ENCODE results near the gene OR10H3. TPM values are rescaled to one million over a fixed set of nuclear protein-coding genes. Genes with fewer than 3 reads are reported as not detected.

The OR10H3 gene
- total and polyA plus RNA-seq, 2 of the 13 experiments (the other 11 are each of a cell fraction or from before 2014, with no cell fraction given): not detected

DNA sequence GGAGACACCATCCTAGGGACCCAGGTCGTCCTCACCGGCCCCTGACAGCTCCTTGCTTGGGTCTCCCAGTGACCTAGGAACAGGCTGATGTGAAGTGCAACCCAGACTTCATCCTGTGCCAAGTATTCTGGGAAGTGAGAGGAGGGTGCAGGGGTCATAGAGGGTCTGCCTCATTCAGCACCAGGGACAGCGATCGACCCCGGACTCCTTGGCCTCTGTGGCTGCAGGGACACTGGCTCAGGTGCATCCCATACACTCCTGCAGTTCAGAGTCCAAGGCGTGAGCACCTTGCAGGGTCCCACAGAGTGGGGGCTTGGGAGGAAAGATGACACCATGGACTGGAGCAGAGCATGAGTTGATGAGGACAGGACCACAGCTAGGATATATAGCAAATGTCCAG is 20.0 kb upstream of the OR10H3 start (continued):
- TF ChIP-seq TFDP1 (CRISPR knock-in tag; IDR thresholded peaks at IDR 0.05; ENCODE audit: borderline replicate concordance) (no peak), TFE3 (CRISPR knock-in tag; IDR thresholded peaks at IDR 0.05) (no peak), ZMAT3 (CRISPR knock-in tag; conservative IDR thresholded peaks at IDR 0.05) (no peak), SKI (IDR thresholded peaks at IDR 0.05; ENCODE audit: partially characterized antibody) (no peak), MIER2 (CRISPR knock-in tag; IDR thresholded peaks at IDR 0.05) (peak; percentile 93), ZMYM4 (CRISPR knock-in tag; IDR thresholded peaks at IDR 0.05) (no peak), NR2C2 (CRISPR knock-in tag; IDR thresholded peaks at IDR 0.05; ENCODE audit: borderline replicate concordance) (no peak), UBTF (CRISPR knock-in tag; IDR thresholded peaks at IDR 0.05) (no peak), ZNF879 (CRISPR knock-in tag; IDR thresholded peaks at IDR 0.05) (no peak), NR3C1 (CRISPR knock-in tag; IDR thresholded peaks at IDR 0.05) (no peak), ZNF562 (CRISPR knock-in tag; IDR thresholded peaks at IDR 0.05; ENCODE audit: borderline replicate concordance) (no peak), ZNF326 (CRISPR knock-in tag; IDR thresholded peaks at IDR 0.05; ENCODE audit: borderline replicate concordance) (no peak)
- TF ChIP-seq, protein P1, sequence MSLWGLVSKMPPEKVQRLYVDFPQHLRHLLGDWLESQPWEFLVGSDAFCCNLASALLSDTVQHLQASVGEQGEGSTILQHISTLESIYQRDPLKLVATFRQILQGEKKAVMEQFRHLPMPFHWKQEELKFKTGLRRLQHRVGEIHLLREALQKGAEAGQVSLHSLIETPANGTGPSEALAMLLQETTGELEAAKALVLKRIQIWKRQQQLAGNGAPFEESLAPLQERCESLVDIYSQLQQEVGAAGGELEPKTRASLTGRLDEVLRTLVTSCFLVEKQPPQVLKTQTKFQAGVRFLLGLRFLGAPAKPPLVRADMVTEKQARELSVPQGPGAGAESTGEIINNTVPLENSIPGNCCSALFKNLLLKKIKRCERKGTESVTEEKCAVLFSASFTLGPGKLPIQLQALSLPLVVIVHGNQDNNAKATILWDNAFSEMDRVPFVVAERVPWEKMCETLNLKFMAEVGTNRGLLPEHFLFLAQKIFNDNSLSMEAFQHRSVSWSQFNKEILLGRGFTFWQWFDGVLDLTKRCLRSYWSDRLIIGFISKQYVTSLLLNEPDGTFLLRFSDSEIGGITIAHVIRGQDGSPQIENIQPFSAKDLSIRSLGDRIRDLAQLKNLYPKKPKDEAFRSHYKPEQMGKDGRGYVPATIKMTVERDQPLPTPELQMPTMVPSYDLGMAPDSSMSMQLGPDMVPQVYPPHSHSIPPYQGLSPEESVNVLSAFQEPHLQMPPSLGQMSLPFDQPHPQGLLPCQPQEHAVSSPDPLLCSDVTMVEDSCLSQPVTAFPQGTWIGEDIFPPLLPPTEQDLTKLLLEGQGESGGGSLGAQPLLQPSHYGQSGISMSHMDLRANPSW (CRISPR knock-in tag; IDR thresholded peaks at IDR 0.05; ENCODE audit: borderline replicate concordance): no peak
